Lower leg skin (tissue), 3 donors: ENCODE results near the gene SON.

ENCODE experiments used
- POLR2A ChIP-seq, 2 donors: fragments of 450-650 bp; IDR thresholded peaks; one replicate each; pipeline ENCODE4 v1.6.1; 2016 to 2017; ENCODE audit warnings: antibody characterized with exemption in 2 of 2, mild to moderate bottlenecking in 1 of 2, moderate library complexity in 1 of 2
- TF ChIP-seq, protein P1 (sequence below), 3 donors: fragments of 450-650 bp; IDR thresholded peaks; one replicate each; pipeline ENCODE4 v1.5.1; 2016; ENCODE audit warnings: antibody characterized with exemption in 3 of 3, mild to moderate bottlenecking in 3 of 3, moderate library complexity in 2 of 3

DNA sequence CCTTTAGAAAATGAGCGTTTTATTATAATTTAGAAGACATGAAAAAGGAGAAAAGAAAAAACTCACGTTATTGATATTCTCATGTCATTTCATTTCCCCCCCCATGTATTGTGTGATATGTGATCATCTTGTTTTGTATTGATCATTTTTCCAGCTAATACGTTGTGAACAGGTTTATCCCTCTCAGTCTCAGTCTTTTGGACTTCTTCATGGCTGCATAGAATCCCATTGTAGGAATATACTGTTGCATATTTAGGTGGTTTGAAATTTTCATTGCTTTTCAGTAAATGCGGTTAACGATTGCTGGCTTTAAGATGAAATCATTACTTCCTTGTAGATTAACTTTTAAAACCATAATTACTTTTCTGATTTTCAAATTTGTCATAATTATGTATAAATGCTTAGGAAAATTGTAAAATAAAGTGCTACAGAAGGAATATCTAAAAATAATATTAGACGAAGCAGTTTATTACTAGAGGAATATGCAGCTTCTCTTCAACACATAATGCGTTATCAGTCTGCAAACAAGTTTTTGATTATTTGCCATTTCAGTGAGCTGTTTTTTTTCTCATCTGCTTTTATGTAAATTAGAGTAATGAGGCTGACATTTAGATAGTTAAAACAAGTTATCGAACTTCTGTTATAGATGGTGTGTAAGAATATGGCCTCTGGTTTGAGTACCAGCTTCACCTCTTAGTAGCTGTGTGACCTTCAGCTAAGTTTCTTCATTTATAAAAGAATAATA is 1.8 kb downstream of the SON start:
- TF ChIP-seq POLR2A (IDR thresholded peaks at IDR 0.05), result no peak
- TF ChIP-seq, protein P1, sequence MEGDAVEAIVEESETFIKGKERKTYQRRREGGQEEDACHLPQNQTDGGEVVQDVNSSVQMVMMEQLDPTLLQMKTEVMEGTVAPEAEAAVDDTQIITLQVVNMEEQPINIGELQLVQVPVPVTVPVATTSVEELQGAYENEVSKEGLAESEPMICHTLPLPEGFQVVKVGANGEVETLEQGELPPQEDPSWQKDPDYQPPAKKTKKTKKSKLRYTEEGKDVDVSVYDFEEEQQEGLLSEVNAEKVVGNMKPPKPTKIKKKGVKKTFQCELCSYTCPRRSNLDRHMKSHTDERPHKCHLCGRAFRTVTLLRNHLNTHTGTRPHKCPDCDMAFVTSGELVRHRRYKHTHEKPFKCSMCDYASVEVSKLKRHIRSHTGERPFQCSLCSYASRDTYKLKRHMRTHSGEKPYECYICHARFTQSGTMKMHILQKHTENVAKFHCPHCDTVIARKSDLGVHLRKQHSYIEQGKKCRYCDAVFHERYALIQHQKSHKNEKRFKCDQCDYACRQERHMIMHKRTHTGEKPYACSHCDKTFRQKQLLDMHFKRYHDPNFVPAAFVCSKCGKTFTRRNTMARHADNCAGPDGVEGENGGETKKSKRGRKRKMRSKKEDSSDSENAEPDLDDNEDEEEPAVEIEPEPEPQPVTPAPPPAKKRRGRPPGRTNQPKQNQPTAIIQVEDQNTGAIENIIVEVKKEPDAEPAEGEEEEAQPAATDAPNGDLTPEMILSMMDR (IDR thresholded peaks at IDR 0.05), result no peak
